Upper lobe of left lung (tissue), 4 donors: ENCODE results near the gene KDM5C.

Experiments used
- CTCF ChIP-seq, 6 experiments: fragments of 450-650 bp in 4 of 6; fragments of 200-600 bp in 2 of 6; sonication (generic) in 2 of 6; IDR thresholded peaks; one replicate each; pipeline ENCODE4 v1.5.1; 2016 to 2019; ENCODE audit warnings: antibody characterized with exemption in 6 of 6
- POLR2A ChIP-seq, 4 donors: fragments of 450-650 bp; IDR thresholded peaks; one replicate each; pipeline ENCODE4 v1.5.1; 2016 to 2017; ENCODE audit warnings: antibody characterized with exemption in 4 of 4, mild to moderate bottlenecking in 2 of 4

- no peak for TF ChIP-seq POLR2A (IDR thresholded peaks at IDR 0.05)
- TF ChIP-seq CTCF (IDR thresholded peaks at IDR 0.05), result no peak
Observed at GRCh38 chrX:53230116-53230515, 5.1 kb upstream of the KDM5C start.
